Stimulated activated CD4-positive, alpha-beta T cell treated with anti-CD3 and anti-CD28 coated beads, Interleukin-4, amount 100 ng/mL, for 24 hours (primary cell): ENCODE results near the gene DLGAP3.

ENCODE experiments used
- DNase-seq: peaks from one replicate; pipeline ENCODE4 v3.0.0-alpha.2; 2020

DLGAP3 gene

DNA sequence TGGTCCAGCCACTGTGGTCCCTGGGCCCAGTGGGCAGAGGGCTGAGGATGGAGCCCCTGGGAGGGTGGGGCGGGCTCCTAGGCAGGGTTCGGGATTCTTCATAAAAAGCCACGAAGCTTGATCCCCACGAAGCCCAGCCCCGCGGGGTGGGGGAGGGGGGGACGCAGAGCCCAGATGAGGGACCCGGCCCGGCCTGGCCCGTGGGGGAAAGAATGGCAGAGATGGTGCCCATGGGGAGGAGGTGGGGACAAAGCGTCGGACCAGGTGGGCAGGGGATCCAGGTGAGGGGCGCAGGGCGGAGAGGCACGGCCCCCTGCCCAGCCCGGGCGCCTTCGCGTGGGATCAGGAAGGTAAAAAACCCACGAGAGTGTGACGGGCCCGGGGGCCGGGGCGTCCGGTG, 63.9 kb downstream of the DLGAP3 start:
- DNase-seq, result no peak

DNA sequence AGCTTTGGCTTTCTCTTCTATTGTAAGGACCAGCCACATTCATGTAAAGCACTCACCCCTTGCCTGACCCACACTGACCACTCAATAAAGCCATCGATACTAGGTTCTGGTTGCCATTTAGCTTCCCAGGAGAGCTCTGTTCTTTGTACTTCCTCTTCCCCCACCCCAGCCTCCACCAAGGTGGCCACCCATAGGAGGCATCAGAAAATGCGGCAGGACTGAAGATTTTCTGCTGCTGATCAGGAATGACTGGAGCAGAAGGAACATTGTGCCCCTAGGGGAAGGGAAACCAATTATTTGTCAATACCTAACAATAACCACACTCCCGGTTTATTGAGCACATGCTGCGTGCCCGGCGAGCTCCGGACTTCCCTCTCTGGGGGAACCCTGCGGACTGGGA, 64.7 kb downstream of the DLGAP3 start:
- no peak for DNase-seq

DNA sequence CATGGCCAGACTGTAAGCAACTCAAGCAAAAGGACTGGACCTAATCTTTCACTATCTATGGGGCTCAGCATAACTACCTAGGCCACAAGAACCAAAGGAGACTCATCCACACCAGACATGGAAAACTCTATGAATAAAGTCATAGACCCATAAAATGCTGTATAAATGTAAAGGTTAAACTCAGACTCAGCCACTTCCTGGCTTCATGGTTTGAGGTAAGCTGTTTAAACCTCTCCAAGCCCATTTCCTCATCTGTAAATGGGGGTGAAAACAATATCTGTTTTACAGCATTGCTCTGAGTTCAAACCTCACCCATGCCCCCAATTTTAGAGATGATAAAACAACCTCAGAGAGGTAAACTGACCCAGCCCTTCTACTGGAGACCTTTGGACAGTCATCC, 65.9 kb downstream of the DLGAP3 start:
- DNase-seq, result no peak

DNA sequence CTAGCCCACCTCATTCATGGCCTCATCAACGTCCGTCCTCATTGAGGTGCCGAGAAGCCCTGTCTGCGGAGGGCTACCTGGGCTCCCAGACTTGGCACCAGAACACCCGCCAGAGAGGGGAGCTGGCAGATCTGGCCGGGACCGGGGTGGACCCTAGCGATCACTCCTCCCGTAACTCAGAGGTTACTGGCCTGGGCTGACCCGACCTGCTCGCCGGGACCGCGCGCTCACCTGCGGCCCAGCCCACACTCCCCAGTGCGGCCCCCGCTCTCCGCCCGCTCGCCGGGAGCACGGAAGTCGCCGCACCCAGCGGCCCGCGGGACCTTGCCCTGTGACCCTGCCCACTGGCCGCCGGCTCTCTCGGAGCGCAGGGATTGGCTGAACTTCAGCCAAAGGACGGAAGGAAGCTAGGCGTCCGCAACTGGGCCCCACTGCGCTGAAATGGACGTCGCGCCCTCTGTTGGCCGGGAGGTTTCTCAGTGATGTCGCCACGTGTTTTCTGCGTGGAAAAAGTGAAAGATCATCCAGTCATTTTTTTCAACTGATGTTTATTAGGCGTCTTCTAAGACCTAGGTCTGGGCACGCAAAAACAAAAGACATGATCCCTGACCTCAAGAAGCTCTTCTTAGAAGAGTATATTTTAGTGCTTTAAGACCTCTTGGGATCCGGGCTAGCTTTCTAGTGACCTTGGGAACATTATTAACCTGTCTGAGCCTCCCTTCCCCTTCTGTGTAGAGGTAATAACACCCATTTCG, 69.8 kb downstream of the DLGAP3 start, which contains the start of gene SMIM12:
Gene SMIM12, minus strand, starts transcription at position 304 of the 755 bp plus-strand sequence. CDS start 3,772 bp downstream, outside the sequence.
- DNase-seq, result peak; percentile 96

DNA sequence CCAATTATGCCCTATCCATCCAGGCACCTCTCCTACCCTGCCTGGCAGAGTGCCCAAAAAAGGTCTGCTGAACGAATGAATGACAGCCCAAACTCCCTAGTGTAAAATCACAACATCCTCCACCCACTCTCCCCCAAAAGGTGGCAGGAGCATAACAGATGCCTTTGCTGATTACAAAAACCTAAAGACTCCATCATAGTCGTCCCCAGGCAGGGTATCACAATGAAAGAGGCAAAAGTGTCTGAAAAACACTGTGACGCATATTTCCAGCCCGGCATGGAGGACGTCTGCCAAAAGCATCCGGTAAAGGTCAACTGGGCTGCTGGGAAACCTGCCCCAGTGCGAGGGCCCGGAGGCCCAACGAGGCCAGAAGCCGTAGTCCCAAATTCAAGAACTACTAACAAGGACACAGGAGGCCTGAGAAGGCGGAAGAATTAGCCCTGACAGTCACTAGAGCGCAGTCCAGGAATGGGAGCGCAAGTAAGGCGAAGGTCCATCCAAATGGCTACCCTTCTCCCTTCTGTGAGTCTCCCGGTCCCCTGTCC, 70.5 kb downstream of the DLGAP3 start:
- peak; percentile 50 for DNase-seq

DNA sequence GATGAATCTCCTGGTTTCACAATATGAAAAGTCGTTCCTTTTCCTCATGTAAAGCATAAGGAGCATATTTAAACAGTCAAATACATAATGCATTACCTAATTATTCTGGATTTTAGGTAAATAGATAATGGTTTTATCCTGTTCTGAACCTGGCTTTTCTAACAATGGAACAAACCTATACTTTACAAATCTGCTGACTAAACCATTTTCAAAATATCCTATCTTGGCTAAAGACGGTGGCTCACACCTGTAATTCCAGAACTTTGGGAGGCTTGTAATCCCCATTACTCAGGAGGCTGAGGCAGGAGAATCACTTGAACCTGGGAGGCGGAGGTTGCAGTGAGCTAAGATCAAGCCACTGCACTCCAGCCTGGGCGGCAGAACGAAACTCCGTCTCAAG, 72.8 kb downstream of the DLGAP3 start:
- DNase-seq, result no peak

DNA sequence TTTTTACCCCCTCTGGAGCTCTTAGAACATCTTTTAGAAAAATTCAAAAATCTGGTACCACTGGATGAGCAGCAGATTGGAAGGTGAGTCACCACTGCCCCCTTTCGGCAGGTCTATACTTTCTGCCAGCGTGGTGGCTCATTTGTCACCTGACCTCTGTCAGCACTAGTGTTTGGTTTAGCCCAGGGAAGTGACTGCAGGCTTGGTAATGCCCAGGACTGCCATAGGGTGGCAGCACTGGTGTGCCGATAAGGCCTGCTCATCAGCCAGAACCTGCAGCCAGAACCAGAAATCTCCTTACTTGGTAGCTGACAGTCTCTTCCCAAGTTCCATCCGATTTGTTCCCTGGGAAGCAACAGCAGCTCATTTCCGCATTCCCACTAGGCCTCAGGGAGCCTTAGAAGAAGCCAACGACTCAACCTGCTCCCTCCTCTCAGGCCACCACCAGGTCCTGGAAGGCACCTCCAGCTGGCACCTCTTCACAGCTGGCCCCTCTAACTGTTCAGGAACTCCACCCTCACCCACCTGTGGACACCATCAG, 76.7 kb downstream of the DLGAP3 start:
- DNase-seq, result peak; percentile 91

DNA sequence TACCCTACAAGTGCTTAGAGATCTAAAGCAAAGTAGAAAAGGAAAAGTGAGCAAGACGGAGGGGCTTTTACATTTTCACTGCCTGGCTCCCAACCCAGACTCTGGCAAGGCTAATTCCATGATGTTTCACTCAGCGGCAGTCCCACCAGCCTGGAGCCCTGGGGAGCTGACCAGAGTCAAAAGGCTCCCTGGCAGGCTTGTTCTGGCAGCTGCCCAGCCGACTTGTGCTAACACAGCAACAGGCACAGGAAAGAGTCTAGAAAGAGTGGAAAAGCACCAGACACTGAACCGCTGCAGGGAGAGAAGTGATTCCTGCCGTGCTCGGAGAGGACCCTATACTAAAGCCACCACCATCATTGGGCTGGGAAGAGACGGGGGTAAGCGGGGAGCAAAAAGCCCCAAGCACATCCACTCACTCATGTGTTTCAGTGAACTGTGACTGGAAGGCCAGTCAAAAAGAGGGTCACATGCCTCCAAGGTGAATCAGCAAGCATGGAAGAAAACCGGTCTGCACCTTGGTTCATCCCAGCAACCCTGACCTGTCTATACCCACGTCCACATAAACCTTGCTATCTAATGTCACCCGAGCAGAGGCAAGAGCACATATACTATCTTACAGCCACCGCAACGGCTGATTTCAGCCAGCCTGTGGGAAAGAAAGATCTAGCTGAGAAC, 77.9 kb downstream of the DLGAP3 start:
- DNase-seq, result no peak

DNA sequence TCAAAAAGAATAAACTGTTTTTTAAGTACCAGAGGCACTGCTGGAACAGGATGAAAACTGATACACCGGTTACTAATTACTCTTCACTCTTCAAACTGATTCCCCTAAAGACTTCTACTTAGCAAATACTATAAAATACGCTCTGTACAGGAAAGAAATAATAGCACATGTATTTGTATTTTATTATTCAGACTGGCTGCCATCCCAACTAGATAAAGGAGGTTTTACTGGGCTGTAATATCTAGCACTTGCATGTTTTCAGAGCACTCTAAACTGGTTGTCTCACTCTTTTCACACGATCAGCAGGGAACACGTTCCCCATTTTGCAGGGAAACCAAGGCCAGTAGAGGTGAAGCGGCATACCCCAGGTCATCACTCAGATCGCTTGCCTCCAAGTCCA, 79.1 kb downstream of the DLGAP3 start:
- no peak for DNase-seq

DNA sequence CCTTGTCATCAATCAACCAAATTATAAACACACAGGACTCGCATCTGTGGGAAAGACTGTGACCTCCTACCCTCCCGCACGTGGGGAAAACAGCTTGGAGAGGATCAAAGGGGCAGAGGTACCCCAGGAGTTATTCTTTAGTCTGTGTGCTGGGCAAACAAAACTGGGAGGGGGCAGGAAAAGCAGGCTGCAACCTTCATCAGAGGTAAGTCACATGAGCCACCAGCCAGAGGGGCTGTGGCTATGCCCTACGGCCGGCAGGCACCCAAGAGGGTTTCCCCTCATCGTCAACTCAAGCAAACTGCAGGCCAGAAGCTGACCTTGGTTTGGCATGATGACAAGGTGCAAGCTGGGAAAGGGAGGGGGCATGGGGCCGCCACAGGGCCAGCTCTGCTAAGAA, 82.4 kb downstream of the DLGAP3 start:
- no peak for DNase-seq

DNA sequence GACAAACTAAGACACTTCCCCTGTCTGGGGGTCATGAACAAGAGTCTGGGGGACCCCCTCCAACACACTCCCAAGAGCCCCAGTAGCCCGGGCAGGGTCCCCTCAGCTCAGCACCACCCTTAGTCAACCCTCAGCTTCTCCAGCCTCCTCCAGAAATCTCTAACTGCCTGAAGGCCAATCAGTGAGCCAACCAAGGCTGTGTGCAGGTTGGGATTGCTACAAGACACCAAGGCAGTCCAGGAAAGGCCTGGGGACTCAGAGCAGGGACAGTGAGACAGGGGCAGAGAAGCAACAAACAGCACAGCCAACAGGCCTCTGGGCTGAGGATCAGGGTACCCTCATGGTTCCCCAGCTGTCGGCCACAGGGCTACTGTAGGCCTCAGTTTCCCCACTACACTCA, 83.2 kb downstream of the DLGAP3 start:
- DNase-seq, result no peak

DNA sequence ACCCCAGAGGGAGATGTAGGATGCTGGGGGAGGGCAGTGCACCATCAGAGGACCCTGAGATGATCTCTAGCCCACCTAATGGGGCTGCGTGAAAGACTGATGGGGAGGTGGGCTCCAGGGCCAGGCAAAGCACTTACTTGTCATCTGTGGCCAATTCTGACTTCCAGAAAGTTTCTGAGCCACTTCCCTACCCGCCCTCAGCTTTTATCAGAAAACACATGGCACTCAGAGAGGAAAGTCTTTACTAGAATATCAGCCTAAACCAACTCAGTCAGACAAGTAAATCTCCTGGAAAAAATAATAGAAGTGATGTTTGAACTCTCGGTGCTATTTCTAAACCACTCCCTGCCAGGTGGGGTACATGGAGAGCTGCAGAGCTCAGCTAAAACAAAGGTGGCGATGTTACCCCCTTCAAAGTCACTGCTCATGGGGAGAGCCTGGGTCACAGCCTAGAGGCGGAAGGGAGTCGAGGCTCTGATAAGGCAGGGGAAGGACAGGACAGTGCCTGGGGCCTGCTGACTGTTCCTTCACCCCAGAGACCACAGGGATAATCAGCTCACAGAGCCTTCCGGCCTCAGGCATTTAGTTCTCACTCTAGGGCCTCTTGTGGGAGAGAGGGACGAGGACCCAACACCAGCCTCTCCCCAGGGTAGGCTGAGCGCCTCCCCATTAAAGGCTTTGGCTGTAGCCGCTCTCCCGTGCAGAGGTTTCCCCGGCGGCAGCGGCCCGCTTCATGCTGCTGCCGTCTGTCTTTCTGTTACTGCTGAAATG, 84.1 kb downstream of the DLGAP3 start:
- DNase-seq, result no peak

DNA sequence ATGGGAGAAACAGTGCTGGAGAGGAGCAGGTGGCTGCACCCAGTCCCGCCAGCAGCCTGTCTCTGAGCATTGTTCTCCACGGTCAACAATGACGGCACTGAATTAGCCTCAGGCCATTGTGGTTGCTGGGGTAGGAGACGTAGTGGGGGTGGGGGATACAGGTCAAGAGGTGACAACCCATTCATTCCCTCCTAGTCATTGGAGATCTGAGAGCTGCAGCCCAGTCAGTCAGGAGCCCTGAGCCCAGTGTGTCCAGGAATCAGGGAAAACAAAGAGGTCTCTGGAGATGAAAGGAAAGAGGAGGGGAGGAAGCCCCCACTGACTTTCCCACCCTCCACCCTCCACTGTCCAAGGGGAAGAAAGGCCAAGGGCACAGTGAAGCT, 85.2 kb downstream of the DLGAP3 start:
- DNase-seq, result no peak

DNA sequence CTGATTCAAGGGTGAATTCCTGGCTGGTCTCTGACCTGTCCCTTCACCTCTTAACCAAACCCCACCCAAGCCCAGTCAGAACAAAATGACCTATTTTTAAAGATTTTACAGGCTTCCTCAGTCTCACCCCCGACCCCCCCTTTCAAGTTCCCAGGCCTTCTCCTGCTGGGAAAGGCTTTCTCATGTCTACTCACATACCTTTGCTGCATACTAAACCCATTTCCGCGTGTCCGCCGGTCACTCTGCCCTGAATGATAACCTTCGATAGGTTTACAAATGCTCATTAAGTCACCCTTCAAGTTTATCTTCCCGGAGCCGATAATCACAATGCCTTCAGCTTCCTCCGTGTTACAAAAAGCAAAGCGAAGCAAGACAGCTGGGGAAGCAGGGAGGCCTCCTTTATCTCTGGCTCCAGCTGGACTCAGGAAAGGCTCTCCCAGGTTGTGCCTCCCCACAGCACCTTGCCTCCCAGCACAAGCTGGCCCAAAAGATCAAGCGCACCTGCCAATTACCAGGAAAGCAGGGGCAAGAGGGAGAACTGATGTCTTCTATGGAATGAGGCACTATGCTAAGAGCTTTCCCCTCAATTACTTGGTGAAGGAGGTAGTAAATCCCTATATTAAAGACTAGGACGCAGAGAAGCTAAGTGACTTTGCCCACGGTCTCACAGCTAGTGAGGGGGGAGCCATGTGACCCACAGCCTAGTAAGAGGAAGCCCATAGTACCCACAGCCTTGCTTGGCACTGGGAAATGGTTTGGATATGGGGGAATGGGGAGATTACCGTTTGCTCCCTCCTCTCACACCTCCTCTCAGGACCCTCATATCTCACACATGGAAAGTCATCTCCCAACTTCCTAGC, 85.8 kb downstream of the DLGAP3 start:
- no peak for DNase-seq

DNA sequence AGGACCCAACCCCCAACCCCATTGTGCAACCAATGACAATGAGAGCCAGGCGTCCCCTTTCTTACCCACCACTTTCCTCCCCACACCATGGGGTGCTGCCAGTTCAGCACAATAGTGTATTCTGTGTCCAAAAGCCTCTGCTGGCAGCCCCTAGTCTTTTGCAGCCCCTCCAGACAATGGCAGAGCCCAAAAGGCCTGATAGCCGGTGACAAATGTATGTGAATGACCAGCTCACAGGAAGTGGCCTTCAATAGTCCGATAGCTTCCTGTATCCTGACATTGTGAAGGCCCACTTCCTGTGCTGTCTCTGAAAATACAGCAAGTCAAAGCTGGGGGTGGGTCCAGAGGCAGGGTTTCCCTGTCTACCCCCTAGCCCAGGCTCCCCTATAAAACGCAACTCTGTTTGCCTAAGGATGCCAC, 86.5 kb downstream of the DLGAP3 start:
- DNase-seq, result no peak

DNA sequence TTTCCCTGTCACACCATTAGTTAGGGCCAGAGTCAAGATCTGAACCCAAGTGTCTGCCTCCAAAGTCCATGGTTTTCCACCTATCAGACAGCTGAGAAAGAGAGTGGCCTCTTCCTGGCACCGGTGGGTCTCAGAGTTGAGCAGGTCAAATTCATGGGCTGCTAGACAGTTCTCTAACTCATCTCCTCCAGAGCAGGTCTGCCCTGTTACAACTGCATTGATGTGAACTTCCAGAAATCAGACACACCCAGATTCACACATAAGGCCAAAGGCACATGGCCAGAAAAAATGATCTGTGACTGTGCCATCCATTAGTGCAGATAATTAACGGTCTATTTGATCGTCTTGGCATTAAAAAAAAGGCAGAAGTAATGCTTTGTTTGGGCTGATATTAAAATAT, 87.4 kb downstream of the DLGAP3 start:
- no peak for DNase-seq

DNA sequence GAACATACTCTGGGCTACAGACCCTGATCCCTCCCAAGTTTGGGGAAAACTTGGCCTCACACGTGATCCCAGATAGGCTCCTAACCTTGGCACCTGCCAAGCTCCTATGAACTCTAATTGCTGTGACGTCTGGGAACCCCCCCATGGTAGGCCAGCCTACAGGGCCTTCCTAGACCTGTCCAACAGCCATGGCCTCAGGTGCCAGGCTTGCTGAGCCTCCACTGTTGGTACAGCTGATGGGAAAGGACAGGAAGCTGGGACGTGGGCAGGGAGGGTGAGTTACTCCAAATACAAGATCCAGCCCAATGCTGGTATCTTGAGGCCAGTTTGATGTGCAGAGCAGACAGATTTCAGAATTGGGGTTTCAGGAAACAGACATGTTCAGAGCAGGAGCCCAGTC, 89.0 kb downstream of the DLGAP3 start:
- DNase-seq, result no peak

DNA sequence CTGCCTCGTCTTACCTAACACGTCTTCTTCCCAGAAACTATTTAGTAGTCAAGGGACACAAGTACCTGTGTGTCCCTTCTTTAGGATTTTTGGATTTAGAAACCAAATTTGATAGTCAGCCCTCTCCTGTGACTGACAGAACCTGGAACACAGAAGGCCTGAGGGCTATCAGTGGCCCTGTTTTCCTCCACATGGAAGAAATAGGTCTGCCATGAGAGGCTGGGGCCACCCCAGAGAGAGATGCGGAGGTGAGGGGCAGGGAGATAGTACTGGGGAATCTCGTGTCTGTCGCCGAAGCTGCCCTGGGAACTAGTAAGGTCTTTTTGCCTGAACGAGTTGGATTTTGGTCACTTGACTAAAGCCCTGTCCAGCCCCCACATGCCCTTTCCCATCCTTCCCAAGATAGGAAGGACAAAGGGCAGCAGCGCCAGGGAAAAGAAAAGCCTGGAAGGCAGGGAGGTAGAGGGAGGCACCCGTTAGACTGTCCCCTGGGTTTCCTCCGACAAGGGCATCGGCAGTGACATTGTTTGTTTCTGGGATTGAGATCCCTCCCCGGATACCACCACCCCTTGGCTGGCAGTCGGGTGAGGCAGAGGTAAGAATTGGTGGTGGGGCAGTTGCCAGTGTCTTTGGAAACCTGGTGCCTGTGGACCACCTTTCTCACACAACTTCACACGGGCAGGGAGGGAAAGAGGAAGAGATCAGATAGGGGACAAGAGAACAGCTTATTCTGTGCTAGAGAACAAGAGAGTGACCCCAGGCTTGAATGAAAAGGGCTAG, 89.7 kb downstream of the DLGAP3 start:
- no peak for DNase-seq

DNA sequence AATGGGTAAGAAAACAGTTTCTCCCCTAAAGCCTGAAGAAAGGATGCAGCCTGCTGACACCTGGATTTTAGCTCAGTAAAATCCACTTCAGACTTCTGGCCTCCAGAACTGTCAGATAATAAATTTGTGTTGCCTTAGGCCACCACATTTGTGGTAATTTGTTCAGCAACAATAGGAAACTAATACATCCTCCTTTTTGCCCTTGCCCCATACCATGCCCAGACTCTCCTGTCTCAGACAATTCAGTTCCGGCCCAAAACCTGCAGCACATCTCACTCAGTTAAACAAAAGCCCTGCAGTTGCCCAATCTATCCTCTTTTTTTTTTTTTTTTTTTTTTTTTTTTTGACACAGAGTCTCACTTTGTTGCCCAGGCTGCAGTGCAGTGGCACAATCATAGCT, 95.7 kb downstream of the DLGAP3 start:
- no peak for DNase-seq

DNA sequence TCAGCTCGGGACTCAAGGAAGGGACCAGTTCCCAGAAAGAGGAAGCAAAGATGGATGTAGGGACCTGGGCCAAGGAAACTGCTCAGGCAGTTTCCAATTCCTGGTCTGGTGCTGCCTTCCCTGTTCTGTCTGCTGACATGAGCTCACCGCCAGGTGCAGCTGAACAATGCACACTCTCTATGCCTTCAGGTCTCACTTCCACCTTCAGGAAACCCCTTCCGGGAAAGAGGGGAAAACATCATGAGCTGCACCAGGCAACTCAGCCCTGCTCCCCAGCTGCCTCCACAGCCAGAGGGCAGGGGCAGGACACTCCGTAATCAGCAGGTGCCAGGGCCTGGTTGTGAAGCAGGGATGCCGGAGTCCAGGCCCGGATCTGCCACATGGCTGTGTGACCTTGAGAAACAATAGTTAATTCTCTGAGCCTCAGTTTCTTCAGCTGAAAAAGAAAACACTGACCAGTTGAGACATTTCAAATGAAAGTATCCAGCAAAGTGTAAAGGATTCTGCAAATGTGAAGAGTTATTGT, 97.7 kb downstream of the DLGAP3 start:
- DNase-seq, result no peak

DNA sequence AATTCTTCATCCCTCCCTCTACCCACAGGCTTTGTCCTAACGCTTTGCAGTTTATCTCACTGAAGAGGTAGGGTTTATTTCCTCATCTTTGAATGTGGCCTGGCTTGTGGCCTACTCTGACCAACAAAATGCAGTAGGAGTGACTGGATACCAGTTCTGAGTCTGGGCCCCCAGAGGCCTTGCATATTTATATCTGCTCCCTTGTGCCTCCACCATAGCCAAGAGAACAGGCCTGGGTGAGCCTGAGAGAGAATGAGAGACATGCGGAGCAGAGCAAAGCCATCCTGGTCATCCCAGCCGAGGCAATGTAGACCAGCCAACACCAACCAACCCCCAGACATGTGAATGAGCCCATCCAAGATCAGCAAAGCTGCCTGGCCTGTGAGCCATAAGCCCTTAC, 100.2 kb downstream of the DLGAP3 start:
- DNase-seq, result no peak
